Hepatocyte (in vitro differentiated cells): ENCODE measurements around the gene GABBR2. TPM values are rescaled to one million over a fixed set of nuclear protein-coding genes. Genes with fewer than 3 reads are reported as not detected.

ENCODE experiments used
- DNase-seq: peaks from one replicate; pipeline ENCODE4 v3.0.0-alpha.2; 2016; ENCODE audit warnings: low spot score
- H2AFZ ChIP-seq: fragments of 200-600 bp; sonication (generic); 2 replicates; pipeline ENCODE4 v1.6.0; 2016; ENCODE audit warnings: antibody characterized with exemption, mild to moderate bottlenecking
- H3K27ac ChIP-seq: fragments of 200-600 bp; sonication (generic); 2 replicates; pipeline ENCODE4 v1.5.1; 2016; ENCODE audit warnings: mild to moderate bottlenecking
- H3K27me3 ChIP-seq: fragments of 200-600 bp; sonication (generic); 2 replicates; pipeline ENCODE4 v1.6.1; 2016
- H3K36me3 ChIP-seq: fragments of 200-600 bp; sonication (generic); replicated peaks from 2 replicates; pipeline ENCODE4 v1.5.1; 2016; ENCODE audit warnings: low read depth; ENCODE audit not compliant: insufficient read depth
- H3K4me1 ChIP-seq: fragments of 200-600 bp; sonication (generic); 2 replicates; pipeline ENCODE4 v1.5.1; 2016; ENCODE audit warnings: mild to moderate bottlenecking, moderate library complexity; ENCODE audit not compliant: insufficient read depth
- H3K4me2 ChIP-seq: fragments of 200-600 bp; sonication (generic); 2 replicates; pipeline ENCODE4 v1.6.0; 2016
- H3K4me3 ChIP-seq: fragments of 200-600 bp; sonication (generic); 2 replicates; pipeline ENCODE4 v1.5.1; 2016; ENCODE audit warnings: mild to moderate bottlenecking
- H3K79me2 ChIP-seq: fragments of 200-600 bp; sonication (generic); 2 replicates; pipeline ENCODE4 v1.6.0; 2017; ENCODE audit warnings: mild to moderate bottlenecking
- H3K9me2 ChIP-seq: fragments of 200-600 bp; sonication (generic); replicated peaks from 2 replicates; pipeline ENCODE4 v1.6.0; 2017; ENCODE audit warnings: mild to moderate bottlenecking; ENCODE audit not compliant: insufficient read depth
- H3K9me3 ChIP-seq: fragments of 200-600 bp; sonication (generic); 2 replicates; pipeline ENCODE4 v1.5.1; 2016; ENCODE audit warnings: low read depth, mild to moderate bottlenecking
- H4K20me1 ChIP-seq: fragments of 200-600 bp; sonication (generic); 2 replicates; pipeline ENCODE4 v1.6.0; 2016; ENCODE audit warnings: mild to moderate bottlenecking; ENCODE audit not compliant: insufficient read depth, poor library complexity, severe bottlenecking
- EZH2 ChIP-seq: fragments of 200-600 bp; sonication (generic); IDR thresholded peaks from 2 replicates; pipeline ENCODE4 v1.6.1; 2016; ENCODE audit warnings: antibody characterized with exemption, mild to moderate bottlenecking, borderline replicate concordance
- EZH2phosphoT487 ChIP-seq: fragments of 200-600 bp; sonication (generic); IDR thresholded peaks from one replicate; pipeline ENCODE4 v1.6.1; 2018; ENCODE audit warnings: antibody characterized with exemption, mild to moderate bottlenecking, low read depth, moderate library complexity; ENCODE audit not compliant: unreplicated experiment, severe bottlenecking
- WGBS: methylation state at CpG from one replicate; pipeline ENCODE4 v1.1.6; 2016; ENCODE audit warnings: low lambda C conversion rate; ENCODE audit errors: missing lambda C conversion rate; 5-methylcytosine and 5-hydroxymethylcytosine counted together
- polyA plus RNA-seq: library from polyadenylated mRNA; unstranded; fragments of >200 nt; fragmentation: Nextera tagmentation; extraction: Ambion mirVana; gene quantifications from 2 replicates; pipeline ENCODE4 v1.2.1, GENCODE V29; 2016
- total RNA-seq: library from RNA; depleted of rRNA; stranded (reverse); fragments of >200 nt; gene quantifications from 2 replicates; pipeline ENCODE4 v1.2.3, GENCODE V29; 2014
- TF ChIP-seq, protein P1 (sequence below): fragments of 200-600 bp; sonication (generic); IDR thresholded peaks from 2 replicates; pipeline ENCODE4 v1.5.1; 2016; ENCODE audit warnings: antibody characterized with exemption, mild to moderate bottlenecking; ENCODE audit not compliant: poor library complexity

GABBR2 gene
- total and polyA plus RNA-seq, 2 experiments from 2014 or later, result 0.20 to 0.28 TPM

DNA sequence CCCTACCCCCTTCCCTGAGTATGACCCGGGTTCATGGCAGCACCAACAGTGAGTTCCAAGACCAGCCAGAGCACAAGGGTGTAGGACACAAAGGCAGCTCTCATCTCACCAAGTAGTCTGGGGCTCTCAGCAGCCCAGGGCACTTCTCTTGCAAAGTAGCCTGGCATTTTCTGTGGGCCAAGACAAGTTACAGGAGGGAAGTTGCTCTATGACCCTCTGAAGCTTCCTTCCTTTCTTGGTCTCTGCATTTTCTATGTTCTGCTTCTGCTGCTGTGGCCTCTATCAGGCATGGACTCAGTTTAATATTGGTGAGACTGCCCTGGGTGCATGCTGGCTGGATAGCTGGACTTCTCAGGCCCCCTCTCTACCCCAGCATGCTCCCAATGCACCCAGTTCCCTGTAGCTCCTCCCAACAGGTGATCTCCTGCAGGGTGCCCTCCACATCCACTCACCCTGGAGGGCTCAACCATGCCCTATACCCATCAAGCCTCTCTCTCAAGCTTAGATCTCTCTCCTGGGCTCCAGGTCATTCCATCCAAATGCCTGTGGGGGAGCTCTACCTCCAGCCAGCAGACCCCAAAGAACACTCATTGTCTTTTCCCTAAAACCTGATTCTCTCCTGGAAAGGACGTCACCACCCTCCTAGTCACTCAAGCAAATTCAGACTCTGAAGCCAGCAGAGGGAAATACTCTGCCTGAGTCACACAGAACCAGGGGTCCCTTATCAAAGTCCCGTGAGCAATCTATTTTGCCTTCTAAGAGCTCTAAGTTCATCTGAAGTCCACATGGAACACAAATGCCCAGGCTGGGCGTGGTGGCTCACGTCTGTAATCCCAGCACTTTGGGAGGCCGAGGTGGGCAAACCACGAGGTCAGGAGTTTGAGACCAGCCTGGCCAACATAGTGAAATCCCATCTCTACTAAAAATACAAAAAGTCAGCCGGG is 467.1 kb downstream of the GABBR2 start:
- no peaks in the 10 kb centered on the region for H3K9me3 ChIP-seq
- H3K4me3 ChIP-seq, result no peak overlapping the region
- peaks cover 4% of the 10 kb centered on the region for H3K4me1 ChIP-seq
- no peaks in the 10 kb centered on the region for H4K20me1 ChIP-seq
- TF ChIP-seq EZH2phosphoT487, result no peak
- H3K4me2 ChIP-seq, result no peak overlapping the region
- no peaks in the 10 kb centered on the region for H3K36me3 ChIP-seq
- no peak overlapping the region for H2AFZ ChIP-seq
- DNase-seq, result no peak
- peaks cover 3% of the 10 kb centered on the region for H3K79me2 ChIP-seq
- H3K27ac ChIP-seq, result no peak overlapping the region
- 81% methylated on average over 8 of the region's 8 CpGs for WGBS
- no peaks in the 10 kb centered on the region for H3K9me2 ChIP-seq
- H3K27me3 ChIP-seq, result no peaks in the 10 kb centered on the region

DNA sequence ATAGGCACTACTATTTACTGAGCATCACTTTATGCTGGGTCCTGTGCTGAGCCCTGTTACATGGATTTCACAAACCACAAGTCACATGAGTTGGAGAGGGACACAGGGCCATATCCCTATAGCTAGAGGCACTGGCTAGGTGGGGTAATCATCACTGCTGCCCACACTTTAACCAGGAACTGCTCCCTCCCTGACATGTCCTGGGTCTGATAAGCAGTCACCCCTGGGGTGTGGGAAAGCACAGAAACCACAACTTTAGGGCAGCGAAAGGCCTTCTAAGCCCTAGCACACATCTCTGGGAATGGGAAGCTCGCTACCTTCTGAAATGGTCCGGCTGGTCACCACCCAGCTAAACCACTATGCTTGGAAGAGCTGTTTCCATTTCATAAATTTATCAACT is 468.3 kb downstream of the GABBR2 start:
- Histone ChIP-seq H4K20me1 (no peaks in the 10 kb centered on the region), H3K4me1 (no peaks in the 10 kb centered on the region), H3K27ac (no peak overlapping the region), H3K4me2 (no peak overlapping the region), H3K9me2 (no peaks in the 10 kb centered on the region), H3K4me3 (no peak overlapping the region), H3K79me2 (peaks cover 3% of the 10 kb centered on the region), H3K27me3 (no peaks in the 10 kb centered on the region), H2AFZ (no peak overlapping the region), H3K36me3 (no peaks in the 10 kb centered on the region), H3K9me3 (no peaks in the 10 kb centered on the region)
- DNase-seq, result no peak
- 94% methylated on average over 3 of the region's 3 CpGs for WGBS
- TF ChIP-seq EZH2, result no peak
- no peak for TF ChIP-seq EZH2phosphoT487
- TF ChIP-seq, protein P1, sequence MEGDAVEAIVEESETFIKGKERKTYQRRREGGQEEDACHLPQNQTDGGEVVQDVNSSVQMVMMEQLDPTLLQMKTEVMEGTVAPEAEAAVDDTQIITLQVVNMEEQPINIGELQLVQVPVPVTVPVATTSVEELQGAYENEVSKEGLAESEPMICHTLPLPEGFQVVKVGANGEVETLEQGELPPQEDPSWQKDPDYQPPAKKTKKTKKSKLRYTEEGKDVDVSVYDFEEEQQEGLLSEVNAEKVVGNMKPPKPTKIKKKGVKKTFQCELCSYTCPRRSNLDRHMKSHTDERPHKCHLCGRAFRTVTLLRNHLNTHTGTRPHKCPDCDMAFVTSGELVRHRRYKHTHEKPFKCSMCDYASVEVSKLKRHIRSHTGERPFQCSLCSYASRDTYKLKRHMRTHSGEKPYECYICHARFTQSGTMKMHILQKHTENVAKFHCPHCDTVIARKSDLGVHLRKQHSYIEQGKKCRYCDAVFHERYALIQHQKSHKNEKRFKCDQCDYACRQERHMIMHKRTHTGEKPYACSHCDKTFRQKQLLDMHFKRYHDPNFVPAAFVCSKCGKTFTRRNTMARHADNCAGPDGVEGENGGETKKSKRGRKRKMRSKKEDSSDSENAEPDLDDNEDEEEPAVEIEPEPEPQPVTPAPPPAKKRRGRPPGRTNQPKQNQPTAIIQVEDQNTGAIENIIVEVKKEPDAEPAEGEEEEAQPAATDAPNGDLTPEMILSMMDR, result no peak

Other genes starting within 250 kb of the GABBR2 start
- gene ANKS6, start 87.6 kb upstream of the GABBR2 start, total RNA-seq, result 22.9 and 24.6 TPM in 2 replicates
- gene ANKS6, start 87.6 kb upstream of the GABBR2 start, polyA plus RNA-seq, result 21.3 and 23.5 TPM in 2 replicates
- gene GALNT12, start 98.7 kb upstream of the GABBR2 start, total RNA-seq, result 13.0 and 16.4 TPM in 2 replicates
- gene GALNT12, start 98.7 kb upstream of the GABBR2 start, polyA plus RNA-seq, result 13.9 and 17.2 TPM in 2 replicates
- gene COL15A1, start 235.0 kb upstream of the GABBR2 start, total RNA-seq, result 105 and 106 TPM in 2 replicates
- 87.2 and 97.6 TPM in 2 replicates for gene COL15A1, start 235.0 kb upstream of the GABBR2 start, polyA plus RNA-seq